ENCODE results near the gene TANC1.

- no peak for TF ChIP-seq CTCF (IDR thresholded peaks at IDR 0.05; ENCODE audit: insufficient read depth, low read depth, low read length)
- TF ChIP-seq EZH2 (IDR thresholded peaks at IDR 0.05; ENCODE audit: insufficient read depth, low read length), result no peak
Observed at GRCh38 chr2:159051661-159052060, 83.2 kb downstream of the TANC1 start.

Measured in astrocyte (in vitro differentiated cells and primary cell).